Activated CD8-positive, alpha-beta memory T cell treated with anti-CD3 and anti-CD28 coated beads, Interleukin-2, amount 10 ng/mL, durations not matched to agents 7 days and 5 days (primary cell): ENCODE results near the gene DUS1L. TPM values are rescaled to one million over a fixed set of nuclear protein-coding genes. Genes with fewer than 3 reads are reported as not detected.
A peak's percentile ranks its signal among the peaks of the same experiment; 100 is the strongest.

Source experiments
- ATAC-seq: fragments of 150-1000 bp; cut with Tn5 transposase; one replicate; pipeline ENCODE4 v1.10.0; 2021; ENCODE audit warnings: moderate library complexity
- CTCF ChIA-PET: fragments of 350-600 bp; sonication (Branson Sonifier 250); formaldehyde crosslinking; loops from one replicate; lab custom pipeline; 2021; ENCODE audit warnings: antibody characterized with exemption; lab: Charles Lee
- DNase-seq: peaks from one replicate; pipeline ENCODE4 v3.0.0-alpha.2; 2020
- H3K27ac Mint-ChIP-seq: one replicate; pipeline ENCODE4 v1.8.0; 2021; ENCODE audit warnings: mild to moderate bottlenecking, mixed read lengths
- H3K27me3 Mint-ChIP-seq: one replicate; pipeline ENCODE4 v1.8.0; 2021; ENCODE audit warnings: mixed read lengths
- H3K36me3 Mint-ChIP-seq: one replicate; pipeline ENCODE4 v1.8.0; 2021; ENCODE audit warnings: mild to moderate bottlenecking, mixed read lengths
- H3K4me1 Mint-ChIP-seq: one replicate; pipeline ENCODE4 v1.8.0; 2021; ENCODE audit warnings: mixed read lengths
- H3K4me3 Mint-ChIP-seq: one replicate; pipeline ENCODE4 v1.8.0; 2021; ENCODE audit warnings: mild to moderate bottlenecking, moderate library complexity, mixed read lengths
- H3K9me3 Mint-ChIP-seq: one replicate; pipeline ENCODE4 v1.8.0; 2022; ENCODE audit warnings: low read depth, mixed read lengths
- total RNA-seq, 2 experiments: library from RNA; stranded (reverse); gene quantifications; one replicate each; pipeline ENCODE4 v1.2.3, GENCODE V29; 2021

The DUS1L gene
- total RNA-seq, 2 experiments from 2014 or later = 134 to 139 TPM

DNA sequence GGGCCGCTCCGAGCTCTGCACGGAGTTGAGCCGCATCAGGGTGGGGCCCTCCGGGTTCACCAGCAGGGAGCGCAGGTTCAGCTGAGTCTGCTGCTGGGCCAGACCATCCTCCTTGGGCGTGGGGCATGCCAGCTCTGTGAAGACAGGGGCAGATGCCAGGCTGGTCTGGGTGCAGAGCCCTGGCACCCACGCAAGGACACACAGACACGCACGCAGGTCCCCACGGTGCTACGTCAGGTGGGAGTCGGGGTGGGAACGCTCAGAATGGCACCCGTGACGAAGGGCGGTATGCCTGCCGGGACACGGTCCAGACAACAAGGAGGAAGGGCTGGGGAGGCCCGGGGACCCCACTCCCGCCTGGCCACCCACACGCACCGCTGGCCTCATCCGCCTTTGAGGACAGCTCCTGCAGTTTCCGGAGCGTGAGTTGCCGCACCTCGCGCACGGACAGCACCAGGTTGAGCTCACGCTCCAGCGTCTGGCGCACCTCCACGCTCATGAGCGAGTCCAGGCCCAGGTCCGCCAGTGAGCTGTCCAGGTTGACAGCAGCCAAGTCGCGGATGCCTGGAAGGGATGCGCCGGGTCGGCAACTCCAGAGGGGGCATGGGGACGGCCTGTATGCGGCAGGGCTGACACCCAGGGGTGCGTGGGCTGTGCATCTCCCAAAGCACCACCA is 15.3 kb upstream of the DUS1L start:
- no peak for ATAC-seq
- no peaks in the 10 kb centered on the region for H3K4me1 Mint-ChIP-seq

DNA sequence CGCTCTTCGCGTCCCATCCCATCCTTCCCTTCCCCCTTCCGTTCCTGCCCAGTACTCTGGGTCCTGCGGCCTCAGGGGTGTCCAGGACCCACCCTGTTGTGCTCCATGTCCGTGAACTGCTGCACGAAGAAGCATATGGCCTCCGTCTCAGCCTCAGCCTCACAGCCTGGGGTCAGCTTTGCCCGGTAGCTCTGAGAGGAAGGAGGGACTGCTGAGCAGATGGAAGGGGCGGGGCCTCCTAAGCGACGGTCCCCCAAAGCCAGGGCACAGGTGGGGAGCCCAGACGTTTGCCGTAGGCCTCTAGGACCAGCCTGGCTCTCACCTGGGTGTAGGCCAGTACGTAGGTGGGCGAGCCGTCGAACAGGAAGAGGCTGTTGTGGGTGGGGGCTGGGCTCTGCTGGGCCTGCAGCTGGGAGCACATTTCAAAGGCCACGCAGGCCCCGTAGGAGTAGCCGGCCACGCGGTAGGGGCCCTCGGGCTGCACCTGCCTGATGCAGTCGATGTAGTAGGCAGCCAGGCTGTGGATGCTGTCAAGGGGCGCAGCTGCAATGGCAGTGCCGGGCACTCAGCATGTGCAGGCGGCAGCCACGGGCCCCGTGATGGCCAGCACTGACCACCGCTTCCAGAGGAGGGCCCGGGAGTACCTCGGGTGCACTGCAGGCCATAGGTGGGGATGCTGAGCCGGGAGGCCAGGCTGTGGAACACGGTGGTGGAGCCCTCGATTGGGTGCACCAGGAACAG is 14.6 kb upstream of the DUS1L start:
- H3K27me3 Mint-ChIP-seq = no peaks in the 10 kb centered on the region
- ATAC-seq (no peak), DNase-seq (no peak)
- no peaks in the 10 kb centered on the region for H3K9me3 Mint-ChIP-seq
- no peaks in the 10 kb centered on the region for H3K4me1 Mint-ChIP-seq
- CTCF ChIA-PET = no interaction called here
- H3K27ac Mint-ChIP-seq = no peak overlapping the region
- peaks cover 23% of the 10 kb centered on the region for H3K36me3 Mint-ChIP-seq
- H3K4me3 Mint-ChIP-seq = no peak overlapping the region

More for the DNA sequence above, 15.3 kb upstream of the DUS1L start:
- CTCF ChIA-PET = no interaction called here
- no peak overlapping the region for H3K27ac Mint-ChIP-seq
- no peaks in the 10 kb centered on the region for H3K9me3 Mint-ChIP-seq
- no peaks in the 10 kb centered on the region for H3K27me3 Mint-ChIP-seq
- peaks cover 23% of the 10 kb centered on the region for H3K36me3 Mint-ChIP-seq
- no peak overlapping the region for H3K4me3 Mint-ChIP-seq
- DNase-seq = no peak

GRCh38 chr17:82079001-82079677 is 13.5 kb upstream of the DUS1L start:
- H3K36me3 Mint-ChIP-seq = peaks cover 20% of the 10 kb centered on the region
- H3K9me3 Mint-ChIP-seq = no peaks in the 10 kb centered on the region
- H3K4me1 Mint-ChIP-seq = no peaks in the 10 kb centered on the region
- DNase-seq = no peak
- CTCF ChIA-PET = interaction anchor here (0.8 kb wide), 1 partner anchor 77 kb away, joined by 3 read pairs; no protein-coding TSS in a partner anchor
- ATAC-seq = no peak
- no peak overlapping the region for H3K27ac Mint-ChIP-seq
- no peak overlapping the region for H3K4me3 Mint-ChIP-seq
- H3K27me3 Mint-ChIP-seq = peaks cover 3% of the 10 kb centered on the region

DNA sequence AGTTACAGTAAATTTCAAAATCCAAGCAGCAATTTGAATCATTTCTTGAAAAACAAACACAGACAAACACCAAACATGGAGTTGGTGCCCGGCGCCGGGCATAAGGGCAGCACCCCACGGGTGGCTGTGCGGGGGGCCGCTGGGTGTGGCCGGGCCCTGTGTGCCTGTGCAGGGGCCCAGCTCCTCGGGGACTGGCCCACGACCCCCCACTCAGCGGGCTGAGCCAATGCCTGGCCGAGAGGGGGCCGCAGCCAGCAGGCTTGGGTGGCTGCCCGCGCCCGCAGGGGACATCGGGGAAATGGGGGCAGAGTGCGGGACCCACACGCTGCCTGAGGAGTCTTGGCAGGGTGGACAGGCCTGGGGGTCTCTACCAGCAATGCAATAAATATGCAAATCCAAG is 12.8 kb upstream of the DUS1L start:
- peaks cover 18% of the 10 kb centered on the region for H3K36me3 Mint-ChIP-seq
- CTCF ChIA-PET = no interaction called here
- no peak overlapping the region for H3K27ac Mint-ChIP-seq
- H3K27me3 Mint-ChIP-seq = peaks cover 6% of the 10 kb centered on the region
- H3K4me1 Mint-ChIP-seq = no peaks in the 10 kb centered on the region
- ATAC-seq = no peak
- DNase-seq = no peak
- H3K9me3 Mint-ChIP-seq = no peaks in the 10 kb centered on the region
- no peak overlapping the region for H3K4me3 Mint-ChIP-seq

- no peak overlapping the region for H3K27ac Mint-ChIP-seq
- no peak for ATAC-seq
- no peaks in the 10 kb centered on the region for H3K9me3 Mint-ChIP-seq
- H3K4me3 Mint-ChIP-seq = no peak overlapping the region
- peaks cover 7% of the 10 kb centered on the region for H3K27me3 Mint-ChIP-seq
- no peak for DNase-seq
- CTCF ChIA-PET = interaction anchor here (0.9 kb wide), 1 partner anchor 13 kb away, joined by 3 read pairs; no protein-coding TSS in a partner anchor
- no peaks in the 10 kb centered on the region for H3K4me1 Mint-ChIP-seq
- H3K36me3 Mint-ChIP-seq = peaks cover 14% of the 10 kb centered on the region
These were observed 12.2 kb upstream of the DUS1L start for GRCh38 chr17:82077617-82078358.

GRCh38 chr17:82076785-82077591 is 11.4 kb upstream of the DUS1L start:
- CTCF ChIA-PET = interaction anchor here (0.9 kb wide), 1 partner anchor 12 kb away, joined by 3 read pairs; no protein-coding TSS in a partner anchor
- H3K27ac Mint-ChIP-seq = no peak overlapping the region
- H3K27me3 Mint-ChIP-seq = peaks cover 7% of the 10 kb centered on the region
- H3K4me3 Mint-ChIP-seq = no peak overlapping the region
- H3K4me1 Mint-ChIP-seq = no peaks in the 10 kb centered on the region
- ATAC-seq = peak; percentile 17
- H3K36me3 Mint-ChIP-seq = peaks cover 14% of the 10 kb centered on the region
- no peaks in the 10 kb centered on the region for H3K9me3 Mint-ChIP-seq
- no peak for DNase-seq

DNA sequence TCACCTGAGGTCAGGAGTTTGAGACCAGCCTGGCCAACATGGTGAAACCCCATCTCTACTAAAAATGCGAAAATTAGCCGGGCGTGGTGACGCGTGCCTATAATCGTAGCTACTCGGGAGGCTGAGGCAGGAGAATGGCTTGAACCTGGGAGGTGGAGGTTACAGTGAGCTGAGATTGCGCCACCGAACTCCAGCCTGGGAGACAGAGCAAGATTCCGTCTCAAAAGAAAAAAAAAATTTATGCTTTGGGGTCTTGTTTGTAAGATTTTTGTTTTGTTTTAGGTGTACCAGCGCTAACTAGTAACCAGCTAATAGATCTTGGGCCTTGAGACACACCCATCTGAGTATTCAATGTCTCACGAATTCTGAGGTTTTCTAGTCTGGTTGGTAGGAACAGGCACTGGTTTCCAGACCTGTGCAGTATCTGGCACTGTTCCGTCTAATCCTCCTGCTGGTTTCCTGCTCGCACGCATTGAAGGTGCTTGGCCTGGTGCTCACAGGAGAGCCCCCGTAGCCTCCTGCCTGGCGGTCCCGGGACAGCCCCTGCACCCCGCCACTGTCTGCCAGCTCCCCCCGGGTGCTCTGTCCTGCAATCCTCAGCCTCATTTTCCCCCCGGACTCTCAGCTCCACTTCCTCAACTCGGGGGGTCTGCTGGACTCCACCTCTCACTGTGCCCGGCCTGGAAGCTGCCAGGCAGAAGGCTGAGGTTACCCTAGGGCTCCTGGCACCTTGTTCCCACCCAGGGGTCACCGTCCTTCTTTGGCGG is 10.6 kb upstream of the DUS1L start:
- Mint-ChIP-seq H3K4me3 (no peak overlapping the region), H3K36me3 (peaks cover 14% of the 10 kb centered on the region), H3K27me3 (peaks cover 7% of the 10 kb centered on the region), H3K27ac (no peak overlapping the region), H3K4me1 (no peaks in the 10 kb centered on the region), H3K9me3 (no peaks in the 10 kb centered on the region)
- DNase-seq (no peak), ATAC-seq (no peak)
- CTCF ChIA-PET = interaction anchor here (0.9 kb wide), 1 partner anchor 11 kb away, joined by 3 read pairs; no protein-coding TSS in a partner anchor

- Mint-ChIP-seq H3K27me3 (peaks cover 7% of the 10 kb centered on the region), H3K9me3 (no peaks in the 10 kb centered on the region), H3K36me3 (peaks cover 3% of the 10 kb centered on the region), H3K4me3 (no peak overlapping the region), H3K27ac (no peak overlapping the region), H3K4me1 (no peaks in the 10 kb centered on the region)
- no peak for ATAC-seq
- CTCF ChIA-PET = interaction anchor here (0.9 to 1.7 kb wide), 2 partner anchors 36 to 147 kb away, joined by 3 to 5 read pairs; partner anchors contain the start of gene DCXR
- DNase-seq = no peak
These were observed 7.8 kb upstream of the DUS1L start for GRCh38 chr17:82073446-82073845.

- peaks cover 7% of the 10 kb centered on the region for H3K27me3 Mint-ChIP-seq
- DNase-seq (no peak), ATAC-seq (no peak)
- H3K36me3 Mint-ChIP-seq = no peaks in the 10 kb centered on the region
- CTCF ChIA-PET = interaction anchor here (0.9 to 1.7 kb wide), 2 partner anchors 36 to 146 kb away, joined by 3 to 5 read pairs; partner anchors contain the start of gene DCXR
- no peaks in the 10 kb centered on the region for H3K4me1 Mint-ChIP-seq
- H3K4me3 Mint-ChIP-seq = no peak overlapping the region
- no peaks in the 10 kb centered on the region for H3K9me3 Mint-ChIP-seq
- no peak overlapping the region for H3K27ac Mint-ChIP-seq
These were observed 7.2 kb upstream of the DUS1L start for GRCh38 chr17:82072827-82073226.

GRCh38 chr17:82070611-82071010 is 5.0 kb upstream of the DUS1L start:
- no peak overlapping the region for H3K4me3 Mint-ChIP-seq
- no peak overlapping the region for H3K27ac Mint-ChIP-seq
- no peaks in the 10 kb centered on the region for H3K9me3 Mint-ChIP-seq
- H3K36me3 Mint-ChIP-seq = no peaks in the 10 kb centered on the region
- DNase-seq (no peak), ATAC-seq (no peak)
- peaks cover 5% of the 10 kb centered on the region for H3K4me1 Mint-ChIP-seq
- CTCF ChIA-PET = interaction anchor here (0.7 to 1.3 kb wide), 4 partner anchors 40 to 519 kb away, joined by 3 to 4 read pairs (median 4); no protein-coding TSS in a partner anchor
- H3K27me3 Mint-ChIP-seq = peaks cover 7% of the 10 kb centered on the region

DNA sequence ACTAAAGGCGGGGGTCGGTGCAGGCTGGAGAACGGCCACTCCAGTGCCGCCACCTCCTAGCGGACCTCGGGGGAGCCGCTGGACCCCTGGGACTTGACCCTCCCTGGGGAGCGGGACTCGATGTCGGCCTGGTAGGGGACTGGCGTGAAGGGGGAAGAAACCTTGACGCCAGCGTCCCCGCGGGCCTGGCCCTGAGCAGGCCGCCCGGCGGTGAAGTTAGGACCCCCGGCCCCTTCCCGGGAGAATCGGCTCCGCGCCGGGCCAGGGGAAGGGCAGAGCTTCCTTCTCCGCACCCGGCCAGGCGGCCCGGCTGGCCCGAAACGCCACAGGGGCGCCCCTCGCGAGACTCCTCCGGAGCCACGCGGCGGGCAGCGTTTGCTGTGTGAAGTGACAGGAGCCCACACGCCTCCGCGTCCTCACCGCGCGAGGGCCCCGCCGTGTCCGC is 389 bp downstream of the DUS1L start:
- Mint-ChIP-seq H3K27ac (peak overlapping the region; percentile 28), H3K27me3 (no peaks in the 10 kb centered on the region), H3K9me3 (no peaks in the 10 kb centered on the region), H3K4me3 (peak overlapping the region; percentile 67), H3K36me3 (no peaks in the 10 kb centered on the region), H3K4me1 (peaks cover 13% of the 10 kb centered on the region)
- ATAC-seq = peak; percentile 54
- CTCF ChIA-PET = interaction anchor here (0.8 to 2.0 kb wide), 5 partner anchors 12 to 106 kb away, joined by 3 to 7 read pairs (median 4); no protein-coding TSS in a partner anchor
- DNase-seq = no peak
